ENCODE results near the gene CCR1.

Gene CCR1

GRCh38 chr3:46193436-46193835 is 14.7 kb downstream of the CCR1 start:
- DNase-seq: no peak
- TF ChIP-seq, protein P1, sequence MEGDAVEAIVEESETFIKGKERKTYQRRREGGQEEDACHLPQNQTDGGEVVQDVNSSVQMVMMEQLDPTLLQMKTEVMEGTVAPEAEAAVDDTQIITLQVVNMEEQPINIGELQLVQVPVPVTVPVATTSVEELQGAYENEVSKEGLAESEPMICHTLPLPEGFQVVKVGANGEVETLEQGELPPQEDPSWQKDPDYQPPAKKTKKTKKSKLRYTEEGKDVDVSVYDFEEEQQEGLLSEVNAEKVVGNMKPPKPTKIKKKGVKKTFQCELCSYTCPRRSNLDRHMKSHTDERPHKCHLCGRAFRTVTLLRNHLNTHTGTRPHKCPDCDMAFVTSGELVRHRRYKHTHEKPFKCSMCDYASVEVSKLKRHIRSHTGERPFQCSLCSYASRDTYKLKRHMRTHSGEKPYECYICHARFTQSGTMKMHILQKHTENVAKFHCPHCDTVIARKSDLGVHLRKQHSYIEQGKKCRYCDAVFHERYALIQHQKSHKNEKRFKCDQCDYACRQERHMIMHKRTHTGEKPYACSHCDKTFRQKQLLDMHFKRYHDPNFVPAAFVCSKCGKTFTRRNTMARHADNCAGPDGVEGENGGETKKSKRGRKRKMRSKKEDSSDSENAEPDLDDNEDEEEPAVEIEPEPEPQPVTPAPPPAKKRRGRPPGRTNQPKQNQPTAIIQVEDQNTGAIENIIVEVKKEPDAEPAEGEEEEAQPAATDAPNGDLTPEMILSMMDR (IDR thresholded peaks at IDR 0.05; ENCODE audit: low read depth, low read length): no peak
- H3K27ac ChIP-seq: no peak overlapping the region
- H3K36me3 ChIP-seq: no peaks in the 10 kb centered on the region
- no peak overlapping the region for H3K4me3 ChIP-seq (ENCODE audit: low read depth, low read length)
- H3K27me3 ChIP-seq (ENCODE audit: insufficient read depth, low read depth, severe bottlenecking): peaks cover 55% of the 10 kb centered on the region
- peaks cover 4% of the 10 kb centered on the region for H3K9me3 ChIP-seq (ENCODE audit: severe bottlenecking)

- Histone ChIP-seq H3K9me3 (ENCODE audit: severe bottlenecking) (peaks cover 4% of the 10 kb centered on the region), H3K36me3 (no peaks in the 10 kb centered on the region), H3K27me3 (ENCODE audit: insufficient read depth, low read depth, severe bottlenecking) (peaks cover 55% of the 10 kb centered on the region), H3K4me3 (ENCODE audit: low read depth, low read length) (no peak overlapping the region), H3K27ac (no peak overlapping the region)
- TF ChIP-seq, protein P1 (IDR thresholded peaks at IDR 0.05; ENCODE audit: low read depth, low read length): no peak
- no peak for DNase-seq
Measured at GRCh38 chr3:46192939-46193338, 15.2 kb downstream of the CCR1 start.

GRCh38 chr3:46191730-46192129 is 16.4 kb downstream of the CCR1 start:
- Histone ChIP-seq H3K4me3 (ENCODE audit: low read depth, low read length) (no peak overlapping the region), H3K36me3 (no peaks in the 10 kb centered on the region), H3K27ac (no peak overlapping the region), H3K27me3 (ENCODE audit: insufficient read depth, low read depth, severe bottlenecking) (peaks cover 52% of the 10 kb centered on the region), H3K9me3 (ENCODE audit: severe bottlenecking) (peaks cover 4% of the 10 kb centered on the region)
- no peak for DNase-seq
- TF ChIP-seq, protein P1 (IDR thresholded peaks at IDR 0.05; ENCODE audit: low read depth, low read length): no peak

- Histone ChIP-seq H3K27ac (no peak overlapping the region), H3K36me3 (no peaks in the 10 kb centered on the region), H3K9me3 (ENCODE audit: severe bottlenecking) (no peaks in the 10 kb centered on the region), H3K4me3 (ENCODE audit: low read depth, low read length) (no peak overlapping the region), H3K27me3 (ENCODE audit: insufficient read depth, low read depth, severe bottlenecking) (peaks cover 43% of the 10 kb centered on the region)
- TF ChIP-seq, protein P1 (IDR thresholded peaks at IDR 0.05; ENCODE audit: low read depth, low read length): no peak
- no peak for DNase-seq
Measured at GRCh38 chr3:46188708-46189107, 19.4 kb downstream of the CCR1 start.

DNA sequence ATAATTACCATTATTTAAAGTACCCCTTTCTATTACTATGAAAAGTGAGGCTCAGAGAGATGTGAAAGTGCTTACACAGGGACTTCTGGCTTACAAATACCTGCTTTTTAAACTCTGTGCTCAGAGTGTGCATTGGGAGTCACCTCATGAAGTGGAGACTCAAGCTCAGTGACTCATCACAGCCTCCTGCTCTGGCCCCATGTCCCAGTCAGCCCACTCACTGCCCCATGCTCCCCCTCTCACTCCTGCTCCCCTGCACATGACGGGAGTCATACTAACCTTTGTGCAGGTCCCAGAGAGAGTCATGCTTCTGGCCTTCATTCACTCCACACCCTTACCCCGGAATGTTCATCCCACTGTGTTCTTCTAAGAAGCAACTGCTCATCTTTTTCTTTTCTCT is 20.2 kb downstream of the CCR1 start:
- H3K27me3 ChIP-seq (ENCODE audit: insufficient read depth, low read depth, severe bottlenecking): peaks cover 50% of the 10 kb centered on the region
- TF ChIP-seq, protein P1 (IDR thresholded peaks at IDR 0.05; ENCODE audit: low read depth, low read length): no peak
- no peak overlapping the region for H3K27ac ChIP-seq
- H3K4me3 ChIP-seq (ENCODE audit: low read depth, low read length): no peak overlapping the region
- H3K36me3 ChIP-seq: no peaks in the 10 kb centered on the region
- DNase-seq: no peak
- H3K9me3 ChIP-seq (ENCODE audit: severe bottlenecking): no peaks in the 10 kb centered on the region

DNA sequence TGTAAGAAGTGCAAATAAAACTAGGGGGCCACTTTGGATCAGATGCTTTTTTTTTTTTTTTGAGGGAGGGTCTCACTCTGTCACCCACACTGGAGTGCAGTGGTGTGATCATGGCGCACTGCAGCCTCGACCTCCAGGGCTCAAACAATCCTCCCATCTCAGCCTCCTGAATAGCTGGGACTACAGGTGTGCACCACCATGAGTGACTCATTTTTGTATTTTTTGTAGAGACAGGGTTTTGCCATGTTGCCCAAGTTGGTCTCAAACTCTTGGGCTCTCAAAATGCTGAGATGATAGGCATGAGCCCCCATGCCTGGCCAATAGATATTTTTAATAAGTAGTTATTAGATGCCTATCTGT is 20.8 kb downstream of the CCR1 start:
- H3K27me3 ChIP-seq (ENCODE audit: insufficient read depth, low read depth, severe bottlenecking): peaks cover 48% of the 10 kb centered on the region
- TF ChIP-seq, protein P1 (IDR thresholded peaks at IDR 0.05; ENCODE audit: low read depth, low read length): no peak
- no peaks in the 10 kb centered on the region for H3K9me3 ChIP-seq (ENCODE audit: severe bottlenecking)
- H3K4me3 ChIP-seq (ENCODE audit: low read depth, low read length): no peak overlapping the region
- H3K36me3 ChIP-seq: no peaks in the 10 kb centered on the region
- no peak for DNase-seq
- H3K27ac ChIP-seq: no peak overlapping the region

Data from WERI-Rb-1 (cell line).